ENCODE data around the gene FOXB1.

- TF ChIP-seq CTCF (conservative IDR thresholded peaks at IDR 0.05; ENCODE audit: low read depth in 2 of 2) = no peak
- no peak for TF ChIP-seq POLR2AphosphoS5 (IDR thresholded peaks at IDR 0.05; ENCODE audit: low read depth)
- TF ChIP-seq EZH2phosphoT487 (IDR thresholded peaks at IDR 0.05; ENCODE audit: unreplicated experiment) = no peak
- TF ChIP-seq CREB1 (CRISPR knock-in tag; IDR thresholded peaks at IDR 0.05; ENCODE audit: low read depth) = no peak
- TF ChIP-seq ZNF331 (CRISPR knock-in tag; IDR thresholded peaks at IDR 0.05; ENCODE audit: low read depth) = no peak
- no peak for TF ChIP-seq EZH2 (IDR thresholded peaks at IDR 0.05; ENCODE audit: low read depth, unreplicated experiment)
- TF ChIP-seq REST (IDR thresholded peaks at IDR 0.05; ENCODE audit: unreplicated experiment) = no peak
These were observed 6.0 kb downstream of the FOXB1 start for GRCh38 chr15:60009980-60010732.
